Hippocampal formation (tissue), 2 donors: ENCODE data around the gene SCMH1.
"Not testable (repeated sequence)": the region's sequence is repeated elsewhere in the genome, so short reads cannot be mapped to it uniquely, and the experiment has no call there.

ENCODE experiments used
- DNase-seq, 2 donors: peaks; one replicate each; lab custom pipeline; 2025; lab: John Stamatoyannopoulos, UW

Gene SCMH1

GRCh38 chr1:41249319-41249718, 7.2 kb upstream of the SCMH1 start:
- DNase-seq: no peak

- DNase-seq: no peak
Measured at GRCh38 chr1:41246568-41246967, 4.5 kb upstream of the SCMH1 start.

GRCh38 chr1:41245659-41246058, 3.6 kb upstream of the SCMH1 start:
- DNase-seq: no peak

- no peak for DNase-seq
Measured at GRCh38 chr1:41243079-41243385, 926 bp upstream of the SCMH1 start.

- DNase-seq: no peak
Measured at GRCh38 chr1:41242342-41243078, 404 bp upstream of the SCMH1 start.

- DNase-seq: peak in 1 of 2 donors; percentile 38
Measured at GRCh38 chr1:41241354-41241748, 755 bp downstream of the SCMH1 start.

- DNase-seq: no peak
Measured at GRCh38 chr1:41240781-41241353, 1.2 kb downstream of the SCMH1 start.

GRCh38 chr1:41239988-41240610, 2.0 kb downstream of the SCMH1 start:
- DNase-seq: no peak

GRCh38 chr1:41238311-41238988, 3.7 kb downstream of the SCMH1 start:
- no peak for DNase-seq

GRCh38 chr1:41236781-41237180, 5.3 kb downstream of the SCMH1 start:
- no peak for DNase-seq

- no peak for DNase-seq
Measured at GRCh38 chr1:41235893-41236292, 6.2 kb downstream of the SCMH1 start.

GRCh38 chr1:41233708-41234107, 8.4 kb downstream of the SCMH1 start:
- no peak for DNase-seq

GRCh38 chr1:41232305-41232704, 9.8 kb downstream of the SCMH1 start:
- no peak for DNase-seq

- DNase-seq: no peak
Measured at GRCh38 chr1:41230656-41231055, 11.4 kb downstream of the SCMH1 start.

- not testable (repeated sequence) for DNase-seq
Measured at GRCh38 chr1:41229219-41229618, 12.9 kb downstream of the SCMH1 start.

- DNase-seq: no peak
Measured at GRCh38 chr1:41226815-41227434, 15.2 kb downstream of the SCMH1 start.

GRCh38 chr1:41225495-41225894, 16.6 kb downstream of the SCMH1 start:
- DNase-seq: no peak

GRCh38 chr1:41222496-41222895, 19.6 kb downstream of the SCMH1 start:
- DNase-seq: no peak

GRCh38 chr1:41221995-41222394, 20.1 kb downstream of the SCMH1 start:
- no peak for DNase-seq

GRCh38 chr1:41218152-41218551, 24.0 kb downstream of the SCMH1 start:
- no peak for DNase-seq

GRCh38 chr1:41217441-41217840, 24.7 kb downstream of the SCMH1 start:
- DNase-seq: no peak

GRCh38 chr1:41215623-41216022, 26.5 kb downstream of the SCMH1 start:
- no peak for DNase-seq

- DNase-seq: no peak
Measured at GRCh38 chr1:41213341-41213740, 28.8 kb downstream of the SCMH1 start.
